ENCODE results near the gene ARAP1.

Gene ARAP1

DNA sequence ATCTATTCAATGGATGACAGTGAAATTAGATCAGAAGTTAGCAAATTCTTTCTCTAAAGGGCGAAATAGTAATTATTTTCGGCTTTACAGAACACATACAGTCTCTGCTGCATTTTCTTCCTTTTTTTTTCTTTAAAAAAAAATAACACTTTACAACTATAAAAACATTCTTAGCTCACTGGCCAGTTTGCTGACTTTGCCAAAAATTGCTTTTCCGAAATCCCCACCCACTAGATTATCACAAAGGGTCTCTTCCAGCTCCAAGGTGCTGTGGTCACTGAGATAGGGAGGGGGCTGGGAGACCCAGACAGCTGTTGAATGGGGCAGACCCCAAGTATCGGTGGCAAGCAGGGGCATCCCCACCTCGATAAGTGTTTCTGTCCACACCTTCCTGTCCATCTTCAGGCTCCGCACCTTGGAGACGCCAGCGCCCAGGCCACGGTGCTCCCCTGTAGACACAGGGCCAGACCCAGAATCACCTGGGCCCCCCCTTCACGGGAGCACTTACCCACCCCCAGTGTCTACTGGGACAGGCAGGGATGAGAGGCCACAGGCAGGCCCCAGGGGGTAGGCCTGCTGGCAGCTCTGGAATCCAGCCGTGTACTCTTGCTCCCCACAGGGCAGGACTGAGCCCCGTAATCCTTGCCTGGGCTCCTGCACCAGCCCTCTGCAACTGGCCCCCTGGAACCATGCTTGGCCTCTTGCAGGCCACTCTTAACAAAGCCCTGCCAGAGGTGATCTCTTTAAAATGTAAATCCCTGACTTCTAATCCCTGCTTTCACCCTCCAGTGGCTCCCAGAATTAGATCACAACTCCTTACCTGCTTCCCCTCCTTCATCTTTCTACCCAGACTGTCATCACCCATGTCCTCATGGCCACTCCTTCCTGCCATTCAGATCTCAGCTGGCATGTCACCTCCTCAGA is 46.5 kb downstream of the ARAP1 start:
- no peak for TF ChIP-seq CTCF (conservative IDR thresholded peaks at IDR 0.05; ENCODE audit: low read length)
- no peak for DNase-seq (ENCODE audit: low read depth)
- H3K4me3 ChIP-seq (ENCODE audit: low read length): no peak overlapping the region

GRCh38 chr11:72704783-72705265 is 47.4 kb downstream of the ARAP1 start:
- no peak for DNase-seq (ENCODE audit: low read depth)
- no peak for TF ChIP-seq CTCF (conservative IDR thresholded peaks at IDR 0.05; ENCODE audit: low read length)
- no peak overlapping the region for H3K4me3 ChIP-seq (ENCODE audit: low read length)

DNA sequence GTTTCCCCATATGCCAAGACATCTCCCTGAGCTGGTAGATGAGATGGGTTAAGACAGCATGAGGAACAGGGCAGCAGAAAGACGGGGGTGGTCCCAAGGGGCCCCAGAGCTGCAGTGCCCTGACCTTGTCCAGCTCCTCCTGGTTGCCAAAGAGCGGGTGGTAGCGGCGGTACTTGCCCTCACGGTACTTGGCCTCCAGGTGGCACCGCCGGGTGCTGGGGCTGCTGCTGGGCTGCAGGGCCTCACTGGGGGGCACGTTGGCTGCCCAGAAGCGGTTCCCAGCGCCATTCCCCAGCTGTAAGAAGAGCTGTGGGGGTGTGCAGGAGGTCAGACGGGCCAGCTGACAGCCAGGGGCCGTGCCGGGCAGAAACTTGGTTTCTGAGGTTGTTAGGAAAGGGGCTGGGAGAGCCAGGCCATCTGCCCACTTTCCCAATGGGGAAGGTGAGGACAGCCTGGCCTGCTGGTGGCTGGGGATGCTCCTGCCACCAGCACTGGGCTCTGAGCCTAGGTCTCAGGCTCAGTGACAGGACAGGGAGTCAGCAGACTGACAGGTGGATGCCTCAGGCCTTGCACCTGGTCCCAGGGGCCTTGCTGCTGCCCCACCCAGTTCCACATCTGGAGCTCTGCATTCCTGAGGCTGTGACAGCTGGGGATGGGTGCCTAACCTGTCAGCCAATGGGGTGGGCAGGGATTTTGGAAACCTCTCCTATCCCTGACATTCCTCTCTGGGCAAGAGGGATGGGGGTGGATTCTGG is 48.0 kb downstream of the ARAP1 start:
- H3K4me3 ChIP-seq (ENCODE audit: low read length): no peak overlapping the region
- DNase-seq (ENCODE audit: low read depth): no peak
- TF ChIP-seq CTCF (conservative IDR thresholded peaks at IDR 0.05; ENCODE audit: low read length): peak; percentile 26; the same call in 1 of the 2 replicates

DNA sequence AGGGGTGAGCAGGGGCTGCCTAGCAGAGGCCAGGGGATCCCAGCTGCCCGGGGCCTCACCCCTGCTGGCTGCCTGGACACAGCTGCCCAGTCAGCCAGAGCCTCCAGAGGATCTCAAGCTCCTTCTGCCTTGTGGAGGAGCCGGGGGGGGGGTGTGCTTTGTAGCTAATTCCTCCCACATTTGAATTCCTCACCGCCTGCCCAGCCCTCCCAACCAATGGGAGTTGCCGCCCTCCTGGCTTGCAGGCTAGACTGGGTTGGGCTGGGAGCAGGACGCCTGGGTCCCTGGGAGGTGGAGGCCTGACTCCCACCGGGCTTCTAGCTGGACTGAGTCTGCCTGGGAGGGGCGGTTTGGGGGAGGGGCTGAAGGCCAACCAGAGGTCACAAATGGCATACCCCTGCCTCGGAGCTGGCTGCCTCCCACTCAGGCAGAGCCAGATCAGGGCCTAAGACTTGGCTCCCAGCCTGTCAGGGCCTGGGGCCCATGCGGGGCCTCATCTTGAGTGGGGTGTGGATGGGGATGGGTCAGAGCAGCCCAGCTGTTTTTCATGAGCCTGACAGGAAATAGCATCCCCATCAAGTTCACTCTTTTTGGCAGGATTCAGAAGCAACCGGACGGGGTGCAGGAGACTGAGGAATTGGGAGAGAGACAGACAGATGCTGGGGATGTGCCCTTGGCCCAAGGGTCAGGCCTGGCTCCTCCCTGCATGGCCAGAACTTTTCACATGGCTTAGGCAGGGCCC is 48.8 kb downstream of the ARAP1 start:
- TF ChIP-seq CTCF (conservative IDR thresholded peaks at IDR 0.05; ENCODE audit: low read length): no peak
- peak; percentile 94 for DNase-seq (ENCODE audit: low read depth)

GRCh38 chr11:72702577-72703241 is 49.5 kb downstream of the ARAP1 start:
- H3K4me3 ChIP-seq (ENCODE audit: low read length): peak overlapping the region; percentile 56
- no peak for DNase-seq (ENCODE audit: low read depth)
- TF ChIP-seq CTCF (conservative IDR thresholded peaks at IDR 0.05; ENCODE audit: low read length): no peak

More for the DNA sequence above, 48.8 kb downstream of the ARAP1 start:
- peak overlapping the region; percentile 56 for H3K4me3 ChIP-seq (ENCODE audit: low read length)

GRCh38 chr11:72702096-72702495 is 50.1 kb downstream of the ARAP1 start:
- H3K4me3 ChIP-seq (ENCODE audit: low read length): peak overlapping the region; percentile 56
- no peak for TF ChIP-seq CTCF (conservative IDR thresholded peaks at IDR 0.05; ENCODE audit: low read length)
- no peak for DNase-seq (ENCODE audit: low read depth)

Measured in AG10803 (cell line).